ENCODE data around the gene NAE1. TPM values are rescaled to one million over a fixed set of nuclear protein-coding genes. Genes with fewer than 3 reads are reported as not detected.

The NAE1 gene
- total RNA-seq, 2 experiments from 2014 or later, result 89.1 to 91.2 TPM

DNA sequence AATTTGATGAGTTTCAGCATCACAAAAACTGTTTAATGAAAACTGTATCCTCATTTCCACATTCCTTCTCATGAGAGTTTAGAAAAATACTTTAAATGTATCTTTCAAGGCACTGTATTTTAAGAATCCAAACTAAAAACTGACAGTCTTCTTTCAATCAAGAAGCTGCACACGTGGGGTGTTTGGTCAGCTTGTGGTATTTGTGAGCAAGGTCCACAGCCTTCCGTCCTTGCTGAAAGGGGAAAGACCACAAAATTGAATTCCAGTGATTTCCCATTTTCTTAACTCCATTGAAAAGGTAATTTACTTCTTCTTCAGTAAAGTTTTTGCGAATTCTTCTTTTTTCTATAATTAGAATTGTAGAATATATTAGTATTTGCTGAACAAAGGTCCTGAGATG, 76.0 kb downstream of the NAE1 start:
- no peak for DNase-seq
- H3K27me3 ChIP-seq (ENCODE audit: control insufficient read depth in 1 of 2, insufficient read depth in 2 of 2, low read length in 2 of 2), result peaks cover 0 to 3% of the 10 kb centered on the region in 2 experiments
- Mint-ChIP-seq H3K27me3 (peaks cover 19% of the 10 kb centered on the region), H3K4me1 (ENCODE audit: low read depth) (peaks cover 16% of the 10 kb centered on the region), H3K27ac (no peak overlapping the region), H3K4me3 (no peak overlapping the region), H3K9me3 (no peaks in the 10 kb centered on the region), H3K36me3 (ENCODE audit: low read depth) (peaks cover 12% of the 10 kb centered on the region)
- peaks cover 20% of the 10 kb centered on the region for H3K4me1 ChIP-seq (ENCODE audit: insufficient read depth, low read length)
- H3K9me3 ChIP-seq (ENCODE audit: control insufficient read depth in 1 of 2, insufficient read depth in 1 of 2, low read length in 2 of 2), result no peaks in the 10 kb centered on the region
- no peak overlapping the region for H3K27ac ChIP-seq (ENCODE audit: low read depth in 1 of 2, low read length in 2 of 2)
- no peaks in the 10 kb centered on the region for H3K36me3 ChIP-seq (ENCODE audit: insufficient read depth, low read length)
- CTCF ChIA-PET, result no interaction called here
- POLR2A ChIA-PET, result no interaction called here
- H3K4me3 ChIP-seq (ENCODE audit: low read length), result no peak overlapping the region
- ATAC-seq (ENCODE audit: poor library complexity), result no peak
- no peak for TF ChIP-seq CTCF (IDR thresholded peaks at IDR 0.05)
- intact Hi-C loops (cut with DNase I, micrococcal nuclease), result loop anchor here (5.0 kb wide), 3 partner anchors 148 to 807 kb away; partner anchors contain the start of genes CIAO2B (in 1 of the 2) and CTCF (in 1 of the 2)

- Mint-ChIP-seq H3K27me3 (peaks cover 19% of the 10 kb centered on the region), H3K9me3 (no peaks in the 10 kb centered on the region), H3K4me3 (no peak overlapping the region), H3K27ac (no peak overlapping the region), H3K4me1 (ENCODE audit: low read depth) (peaks cover 23% of the 10 kb centered on the region), H3K36me3 (ENCODE audit: low read depth) (peaks cover 18% of the 10 kb centered on the region)
- Histone ChIP-seq H3K4me3 (ENCODE audit: low read length) (no peak overlapping the region), H3K9me3 (ENCODE audit: control insufficient read depth in 1 of 2, insufficient read depth in 1 of 2, low read length in 2 of 2) (no peaks in the 10 kb centered on the region), H3K4me1 (ENCODE audit: insufficient read depth, low read length) (peaks cover 23% of the 10 kb centered on the region), H3K27me3 (ENCODE audit: control insufficient read depth in 1 of 2, insufficient read depth in 2 of 2, low read length in 2 of 2) (peaks cover 0 to 3% of the 10 kb centered on the region in 2 experiments), H3K36me3 (ENCODE audit: insufficient read depth, low read length) (peaks cover 2% of the 10 kb centered on the region), H3K27ac (ENCODE audit: low read depth in 1 of 2, low read length in 2 of 2) (no peak overlapping the region)
- no peak for TF ChIP-seq CTCF (IDR thresholded peaks at IDR 0.05)
- intact Hi-C loops (cut with DNase I, micrococcal nuclease), result loop anchor here (5.0 kb wide), 3 partner anchors 147 to 808 kb away; partner anchors contain the start of genes CIAO2B (in 1 of the 2) and CTCF (in 1 of the 2)
- ATAC-seq (ENCODE audit: poor library complexity) (no peak), DNase-seq (no peak)
- CTCF ChIA-PET, result no interaction called here
- POLR2A ChIA-PET, result no interaction called here
These were observed 76.6 kb downstream of the NAE1 start for GRCh38 chr16:66754211-66754610.

- peaks cover 12% of the 10 kb centered on the region for H3K36me3 ChIP-seq (ENCODE audit: insufficient read depth, low read length)
- POLR2A ChIA-PET, result interaction anchor here (2.4 kb wide), 1 partner anchor 78 kb away, joined by 13 read pairs; the partner anchor contains the start of gene NAE1
- peaks cover 19% of the 10 kb centered on the region for H3K27me3 Mint-ChIP-seq
- H3K27ac Mint-ChIP-seq, result no peak overlapping the region
- intact Hi-C loops (cut with DNase I, micrococcal nuclease), result loop anchor here (5.0 kb wide), 3 partner anchors 146 to 809 kb away; partner anchors contain the start of genes CIAO2B (in 1 of the 2) and CTCF (in 1 of the 2)
- H3K27me3 ChIP-seq (ENCODE audit: control insufficient read depth in 1 of 2, insufficient read depth in 2 of 2, low read length in 2 of 2), result peaks cover 0 to 3% of the 10 kb centered on the region in 2 experiments
- no peaks in the 10 kb centered on the region for H3K9me3 ChIP-seq (ENCODE audit: control insufficient read depth in 1 of 2, insufficient read depth in 1 of 2, low read length in 2 of 2)
- H3K27ac ChIP-seq (ENCODE audit: low read depth in 1 of 2, low read length in 2 of 2), result no peak overlapping the region
- no peaks in the 10 kb centered on the region for H3K9me3 Mint-ChIP-seq
- TF ChIP-seq CTCF (IDR thresholded peaks at IDR 0.05), result no peak
- H3K4me1 ChIP-seq (ENCODE audit: insufficient read depth, low read length), result peaks cover 27% of the 10 kb centered on the region
- H3K4me3 ChIP-seq (ENCODE audit: low read length), result no peak overlapping the region
- no peak for ATAC-seq (ENCODE audit: poor library complexity)
- peak overlapping the region; percentile 75 for H3K4me3 Mint-ChIP-seq
- peaks cover 32% of the 10 kb centered on the region for H3K4me1 Mint-ChIP-seq (ENCODE audit: low read depth)
- CTCF ChIA-PET, result interaction anchor here (2.0 kb wide), 1 partner anchor 78 kb away, joined by 9 read pairs; the partner anchor contains the start of gene NAE1
- no peak for DNase-seq
- peaks cover 29% of the 10 kb centered on the region for H3K36me3 Mint-ChIP-seq (ENCODE audit: low read depth)
These were observed 77.8 kb downstream of the NAE1 start for GRCh38 chr16:66752958-66753357.

Other genes with a start within 250 kb of the NAE1 start
- 10 to 100 TPM; 46.3 to 49.3 TPM for gene CMTM3, start 226.3 kb downstream of the NAE1 start, total RNA-seq
- gene CMTM4, start 134.2 kb downstream of the NAE1 start, total RNA-seq, result 1 to 10 TPM; 1.1 to 1.6 TPM
- 10 to 100 TPM; 81.8 to 82.4 TPM for gene DYNC1LI2, start 79.4 kb downstream of the NAE1 start, total RNA-seq
- under 1 TPM; 0.11 to 0.22 TPM for gene TERB1, start 29.4 kb downstream of the NAE1 start, total RNA-seq
- gene CA7, start 13.4 kb upstream of the NAE1 start, total RNA-seq, result not detected
- gene PDP2, start 49.5 kb upstream of the NAE1 start, total RNA-seq, result 1 to 10 TPM; 3.3 to 5.9 TPM
- not detected for gene CDH16, start 87.9 kb upstream of the NAE1 start, total RNA-seq
- gene RRAD, start 94.6 kb upstream of the NAE1 start, total RNA-seq, result under 1 TPM; 0.28 to 0.49 TPM
- gene CIAO2B, start 103.4 kb upstream of the NAE1 start, total RNA-seq, result 10 to 100 TPM; 58.6 to 70.4 TPM
- 10 to 100 TPM; 59.3 to 62.6 TPM for gene CES2, start 104.5 kb upstream of the NAE1 start, total RNA-seq
- gene CES3, start 130.3 kb upstream of the NAE1 start, total RNA-seq, result 1 to 10 TPM; 1.1 to 1.3 TPM
- gene CES4A, start 157.6 kb upstream of the NAE1 start, total RNA-seq, result 10 to 100 TPM; 14.9 to 16.0 TPM
- 10 to 100 TPM; 58.8 to 59.6 TPM for gene CBFB, start 198.2 kb upstream of the NAE1 start, total RNA-seq